Activated naive CD4-positive, alpha-beta T cell treated with anti-CD3 and anti-CD28 coated beads, Interleukin-2, amount 50 U/mL, for 72 hours (primary cell): ENCODE data around the gene HAX1. TPM values are rescaled to one million over a fixed set of nuclear protein-coding genes. Genes with fewer than 3 reads are reported as not detected.
A peak's percentile ranks its signal among the peaks of the same experiment; 100 is the strongest.
"Not testable (repeated sequence)": the region's sequence is repeated elsewhere in the genome, so short reads cannot be mapped to it uniquely, and the experiment has no call there.

Source experiments
- ATAC-seq, 2 donors: fragments of 150-1000 bp; cut with Tn5 transposase; 2 replicates each; pipeline ENCODE4 v1.10.0; 2021; ENCODE audit warnings: mild to moderate bottlenecking in 2 of 2, moderate library complexity in 2 of 2
- DNase-seq, 2 donors: peaks; one replicate each; pipeline ENCODE4 v3.0.0; 2021 to 2022; ENCODE audit warnings: low spot score in 2 of 2
- H3K27ac Mint-ChIP-seq, 2 donors: one replicate each; pipeline ENCODE4 v1.8.0; 2022; ENCODE audit warnings: mild to moderate bottlenecking in 2 of 2, mixed read lengths in 2 of 2
- H3K36me3 Mint-ChIP-seq, 2 donors: one replicate each; pipeline ENCODE4 v1.8.0; 2022; ENCODE audit warnings: mixed read lengths in 2 of 2
- H3K9me3 Mint-ChIP-seq, 2 donors: one replicate each; pipeline ENCODE4 v1.8.0; 2022; ENCODE audit warnings: mixed read lengths in 2 of 2
- total RNA-seq, 2 donors: library from RNA; stranded (reverse); gene quantifications; one replicate each; pipeline ENCODE4 v1.2.3, GENCODE V29; 2022

The HAX1 gene
- total RNA-seq, 2 donors from 2014 or later: 147 to 198 TPM

GRCh38 chr1:154263465-154264332 lies 8.7 kb upstream of the HAX1 start:
- ATAC-seq (peak in 1 of 2 donors; percentile 38), DNase-seq (no peak)
- H3K36me3 Mint-ChIP-seq: peaks cover 6 to 37% of the 10 kb centered on the region in 2 donors
- H3K9me3 Mint-ChIP-seq: no peaks in the 10 kb centered on the region
- H3K27ac Mint-ChIP-seq: peak overlapping the region; percentile 53 to 78

- H3K9me3 Mint-ChIP-seq: no peaks in the 10 kb centered on the region
- DNase-seq: no peak
- peak overlapping the region; percentile 53 to 78 for H3K27ac Mint-ChIP-seq
- H3K36me3 Mint-ChIP-seq: peaks cover 5 to 34% of the 10 kb centered on the region in 2 donors
- peak; percentile 50 to 65 for ATAC-seq
Measured at GRCh38 chr1:154264454-154264853, 8.0 kb upstream of the HAX1 start.

- peaks cover under 1 to 28% of the 10 kb centered on the region in 2 donors for H3K36me3 Mint-ChIP-seq
- no peaks in the 10 kb centered on the region for H3K9me3 Mint-ChIP-seq
- DNase-seq (no peak), ATAC-seq (peak; percentile 72 to 77)
- H3K27ac Mint-ChIP-seq: peak overlapping the region; percentile 69 to 78
Measured at GRCh38 chr1:154265586-154265985, 6.8 kb upstream of the HAX1 start.

- no peaks in the 10 kb centered on the region for H3K9me3 Mint-ChIP-seq
- peak overlapping the region; percentile 90 to 98 for H3K27ac Mint-ChIP-seq
- DNase-seq (no peak), ATAC-seq (peak in 1 of 2 donors; percentile 51)
- peaks cover 26 to 39% of the 10 kb centered on the region in 2 donors for H3K36me3 Mint-ChIP-seq
Measured at GRCh38 chr1:154270833-154271232, 1.6 kb upstream of the HAX1 start.

- no peaks in the 10 kb centered on the region for H3K9me3 Mint-ChIP-seq
- H3K27ac Mint-ChIP-seq: peak overlapping the region; percentile 98 to 99
- no peak for ATAC-seq
- DNase-seq: no peak
- peaks cover 26 to 39% of the 10 kb centered on the region in 2 donors for H3K36me3 Mint-ChIP-seq
Measured at GRCh38 chr1:154272999-154273563, 652 bp downstream of the HAX1 start.

- DNase-seq (peak in 1 of 2 donors; percentile 33), ATAC-seq (no peak)
- Mint-ChIP-seq H3K36me3 (peaks cover 26 to 28% of the 10 kb centered on the region in 2 donors), H3K9me3 (no peaks in the 10 kb centered on the region), H3K27ac (no peak overlapping the region)
Measured at GRCh38 chr1:154276797-154277196, 4.4 kb downstream of the HAX1 start.

- not testable (repeated sequence) for DNase-seq, H3K27ac Mint-ChIP-seq, H3K36me3 Mint-ChIP-seq, ATAC-seq, H3K9me3 Mint-ChIP-seq
Measured at GRCh38 chr1:154287591-154287990, 15.2 kb downstream of the HAX1 start.

- H3K36me3 Mint-ChIP-seq: peaks cover 0 to 7% of the 10 kb centered on the region in 2 donors
- peaks cover 6 to 14% of the 10 kb centered on the region in 2 donors for H3K9me3 Mint-ChIP-seq
- no peak for ATAC-seq
Measured at GRCh38 chr1:154288661-154289060, 16.2 kb downstream of the HAX1 start.

GRCh38 chr1:154290921-154291320 lies 18.5 kb downstream of the HAX1 start:
- Mint-ChIP-seq H3K27ac (no peak overlapping the region), H3K9me3 (peaks cover 15 to 19% of the 10 kb centered on the region in 2 donors), H3K36me3 (peaks cover 12 to 19% of the 10 kb centered on the region in 2 donors)
- ATAC-seq (no peak), DNase-seq (no peak)

More at GRCh38 chr1:154288661-154289060, 16.2 kb downstream of the HAX1 start:
- no peak overlapping the region for H3K27ac Mint-ChIP-seq
- DNase-seq: no peak

- peaks cover 15 to 19% of the 10 kb centered on the region in 2 donors for H3K9me3 Mint-ChIP-seq
- no peak overlapping the region for H3K27ac Mint-ChIP-seq
- ATAC-seq (no peak), DNase-seq (no peak)
- peaks cover 12 to 19% of the 10 kb centered on the region in 2 donors for H3K36me3 Mint-ChIP-seq
Measured at GRCh38 chr1:154295408-154296235, 23.2 kb downstream of the HAX1 start.

- H3K27ac Mint-ChIP-seq: no peak overlapping the region
- no peaks in the 10 kb centered on the region for H3K36me3 Mint-ChIP-seq
- ATAC-seq (no peak), DNase-seq (no peak)
- H3K9me3 Mint-ChIP-seq: no peaks in the 10 kb centered on the region
Measured at GRCh38 chr1:154301582-154301981, 29.2 kb downstream of the HAX1 start.

- Mint-ChIP-seq H3K27ac (peak overlapping the region in 1 of 2 donors; percentile 2), H3K36me3 (no peaks in the 10 kb centered on the region), H3K9me3 (peaks cover 0 to 6% of the 10 kb centered on the region in 2 donors)
- ATAC-seq: peak; percentile 96 to 97
- peak; percentile 15 to 64 for DNase-seq
Measured at GRCh38 chr1:154304664-154305337, 32.4 kb downstream of the HAX1 start.

- peaks cover 0 to 6% of the 10 kb centered on the region in 2 donors for H3K9me3 Mint-ChIP-seq
- no peak overlapping the region for H3K27ac Mint-ChIP-seq
- DNase-seq (no peak), ATAC-seq (no peak)
- no peaks in the 10 kb centered on the region for H3K36me3 Mint-ChIP-seq
Measured at GRCh38 chr1:154306151-154306550, 33.7 kb downstream of the HAX1 start.

- ATAC-seq, DNase-seq, H3K9me3 Mint-ChIP-seq, H3K36me3 Mint-ChIP-seq: not testable (repeated sequence)
- peak overlapping the region in 1 of 2 donors; percentile 25 for H3K27ac Mint-ChIP-seq
Measured at GRCh38 chr1:154307670-154308270, 35.3 kb downstream of the HAX1 start.

GRCh38 chr1:154309136-154309535 lies 36.7 kb downstream of the HAX1 start:
- H3K9me3 Mint-ChIP-seq, H3K36me3 Mint-ChIP-seq, ATAC-seq, H3K27ac Mint-ChIP-seq, DNase-seq: not testable (repeated sequence)
